PC-9 (cell line): Measurements from ENCODE around the gene MICALL1. TPM values are rescaled to one million over a fixed set of nuclear protein-coding genes. Genes with fewer than 3 reads are reported as not detected.

Experiments used
- BruUV-seq: library from RNA; stranded (reverse); fragments of 400-500 nt; replicated peaks from 2 replicates; lab custom pipeline; 2021; lab: Mats Ljungman, UMichigan
- CTCF ChIA-PET: fragments of 300-600 bp; sonication (Branson Sonifier 250); formaldehyde crosslinking; loops from one replicate; lab custom pipeline; 2022; ENCODE audit warnings: antibody characterized with exemption; lab: Charles Lee
- POLR2A ChIA-PET: fragments of 300-600 bp; sonication (Branson Sonifier 250); formaldehyde crosslinking; loops from one replicate; lab custom pipeline; 2022; ENCODE audit warnings: antibody characterized with exemption; ENCODE audit not compliant: unreplicated experiment; lab: Charles Lee
- DNase-seq, 2 experiments: peaks; one replicate each; pipeline versions ENCODE4 v3.0.0 to v3.0.0-alpha.2; 2015 to 2022; ENCODE audit warnings: mixed read lengths in 1 of 2
- H2AFZ ChIP-seq: fragments of 200-600 bp; sonication (generic); 2 replicates; pipeline ENCODE4 v1.8.1; 2017; ENCODE audit warnings: antibody characterized with exemption
- H3F3A ChIP-seq: fragments of 200-600 bp; sonication (generic); 2 replicates; pipeline ENCODE4 v1.8.1; 2017; ENCODE audit warnings: antibody characterized with exemption, mild to moderate bottlenecking, low read depth; ENCODE audit not compliant: insufficient read depth
- H3K27ac ChIP-seq: fragments of 200-600 bp; sonication (generic); 2 replicates; pipeline ENCODE4 v1.6.1; 2016; ENCODE audit warnings: mixed run types
- H3K27me3 ChIP-seq: fragments of 200-600 bp; sonication (generic); 2 replicates; pipeline ENCODE4 v1.6.1; 2016; ENCODE audit warnings: low read depth, mixed run types; ENCODE audit not compliant: insufficient read depth
- H3K36me3 ChIP-seq: fragments of 200-600 bp; sonication (generic); 2 replicates; pipeline ENCODE4 v1.6.1; 2016; ENCODE audit warnings: low read depth, mixed run types
- H3K4me1 ChIP-seq: fragments of 200-600 bp; sonication (generic); replicated peaks from 2 replicates; pipeline ENCODE4 v1.6.1; 2016; ENCODE audit warnings: mixed run types; ENCODE audit not compliant: insufficient read depth
- H3K4me2 ChIP-seq: fragments of 200-600 bp; sonication (generic); 2 replicates; pipeline ENCODE4 v1.6.1; 2017; ENCODE audit warnings: mixed run types
- H3K4me3 ChIP-seq: fragments of 200-600 bp; sonication (generic); 2 replicates; pipeline ENCODE4 v1.6.1; 2016; ENCODE audit warnings: mixed run types
- H3K79me2 ChIP-seq: fragments of 200-600 bp; sonication (generic); 2 replicates; pipeline ENCODE4 v1.6.1; 2017; ENCODE audit warnings: low read depth, mixed run types
- H3K9me2 ChIP-seq: fragments of 200-600 bp; sonication (generic); 2 replicates; pipeline ENCODE4 v1.8.1; 2017; ENCODE audit warnings: mild to moderate bottlenecking; ENCODE audit not compliant: insufficient read depth
- H3K9me3 ChIP-seq: fragments of 200-600 bp; sonication (generic); 2 replicates; pipeline ENCODE4 v1.8.1; 2016; ENCODE audit warnings: low read depth; ENCODE audit not compliant: insufficient read depth
- H4K20me1 ChIP-seq: fragments of 200-600 bp; sonication (generic); 2 replicates; pipeline ENCODE4 v1.8.1; 2017; ENCODE audit not compliant: insufficient read depth
- CTCF ChIP-seq: fragments of 200-600 bp; sonication (generic); conservative IDR thresholded peaks from 2 replicates; pipeline ENCODE4 v1.6.1; 2017; ENCODE audit warnings: mixed run types, antibody characterized with exemption, mild to moderate bottlenecking, moderate library complexity
- EZH2 ChIP-seq: fragments of 200-600 bp; sonication (generic); IDR thresholded peaks from 2 replicates; pipeline ENCODE4 v1.8.0; 2017; ENCODE audit warnings: antibody characterized with exemption, low read depth
- intact Hi-C: fragments of 100-400 bp; cut with micrococcal nuclease; formaldehyde crosslinking; loops from one replicate; pipeline ENCODE4 v1.10.0; 2022; ENCODE audit not compliant: unreplicated experiment
- total RNA-seq: library from RNA; stranded (reverse); gene quantifications from 2 replicates; pipeline ENCODE4 v1.2.3, GENCODE V29; 2021

MICALL1 gene
- total RNA-seq, 1 experiment from 2014 or later, result 113 TPM

GRCh38 chr22:37982151-37982785 lies 76.2 kb downstream of the MICALL1 start:
- no peak overlapping the region for H3K4me3 ChIP-seq
- no peaks in the 10 kb centered on the region for H3K9me2 ChIP-seq
- DNase-seq, result no peak
- no peak overlapping the region for H3K4me2 ChIP-seq
- no peaks in the 10 kb centered on the region for H3K4me1 ChIP-seq
- no peaks in the 10 kb centered on the region for H3K36me3 ChIP-seq
- no peaks in the 10 kb centered on the region for H3K79me2 ChIP-seq
- intact Hi-C loops, result no loop called here
- no peak for TF ChIP-seq CTCF
- no peak for TF ChIP-seq EZH2
- H3K27ac ChIP-seq, result no peak overlapping the region
- H3K9me3 ChIP-seq, result no peaks in the 10 kb centered on the region
- no peak overlapping the region for H2AFZ ChIP-seq
- no TSS peak for BruUV-seq
- POLR2A ChIA-PET, result interaction anchor here (0.6 kb wide), 1 partner anchor 75 kb away, joined by 3 read pairs; the partner anchor contains the start of gene PICK1
- CTCF ChIA-PET, result no interaction called here
- no peaks in the 10 kb centered on the region for H3K27me3 ChIP-seq
- H4K20me1 ChIP-seq, result no peaks in the 10 kb centered on the region
- H3F3A ChIP-seq, result no peaks in the 10 kb centered on the region

- no peak for DNase-seq
- Histone ChIP-seq H3K4me1 (no peaks in the 10 kb centered on the region), H3K4me3 (no peak overlapping the region), H3F3A (no peaks in the 10 kb centered on the region), H3K9me2 (no peaks in the 10 kb centered on the region), H3K27ac (no peak overlapping the region), H3K27me3 (no peaks in the 10 kb centered on the region), H3K79me2 (no peaks in the 10 kb centered on the region), H2AFZ (no peak overlapping the region), H3K9me3 (no peaks in the 10 kb centered on the region), H3K4me2 (no peak overlapping the region), H3K36me3 (no peaks in the 10 kb centered on the region), H4K20me1 (no peaks in the 10 kb centered on the region)
- intact Hi-C loops, result no loop called here
- TF ChIP-seq EZH2 (no peak), CTCF (no peak)
- POLR2A ChIA-PET, result no interaction called here
- no TSS peak for BruUV-seq
- CTCF ChIA-PET, result no interaction called here
Observed at GRCh38 chr22:37982938-37983859, 77.1 kb downstream of the MICALL1 start.

GRCh38 chr22:37983860-37984791 lies 78.0 kb downstream of the MICALL1 start, which contains the start of gene SOX10:
Gene SOX10 (minus strand): TSS chr22:37984555. CDS start chr22:37983784, 771 bp downstream.
- TF ChIP-seq EZH2, result no peak
- H3K27me3 ChIP-seq, result no peaks in the 10 kb centered on the region
- H3K9me3 ChIP-seq, result no peaks in the 10 kb centered on the region
- H3K4me3 ChIP-seq, result no peak within 1 kb of the TSS
- DNase-seq, result no peak
- ChIA-PET CTCF (no interaction called here), POLR2A (no interaction called here)
- no peak within 1 kb of the TSS for H3K27ac ChIP-seq
- H3K9me2 ChIP-seq, result no peaks in the 10 kb centered on the region
- H3K36me3 ChIP-seq, result no peaks in the 10 kb centered on the region
- H3F3A ChIP-seq, result no peaks in the 10 kb centered on the region; the same call in 1 of the 2 replicates
- intact Hi-C loops, result no loop called here
- no peak within 1 kb of the TSS for H2AFZ ChIP-seq
- no peaks in the 10 kb centered on the region for H3K79me2 ChIP-seq
- H3K4me2 ChIP-seq, result no peak within 1 kb of the TSS
- no peaks in the 10 kb centered on the region for H3K4me1 ChIP-seq
- no TSS peak for BruUV-seq
- H4K20me1 ChIP-seq, result no peaks in the 10 kb centered on the region
